ENCODE data around the gene SLC35D2.
"Not testable (repeated sequence)": the region's sequence is repeated elsewhere in the genome, so short reads cannot be mapped to it uniquely, and the experiment has no call there.

SLC35D2 gene

GRCh38 chr9:96399325-96399633 lies 15.8 kb upstream of the SLC35D2 start:
- no peak for DNase-seq

GRCh38 chr9:96398582-96399324 lies 15.2 kb upstream of the SLC35D2 start:
- no peak for DNase-seq

GRCh38 chr9:96395964-96396363 lies 12.5 kb upstream of the SLC35D2 start:
- no peak for DNase-seq

- no peak for DNase-seq
These were observed 11.5 kb upstream of the SLC35D2 start for GRCh38 chr9:96394832-96395496.

GRCh38 chr9:96392263-96392662 lies 8.8 kb upstream of the SLC35D2 start:
- no peak for DNase-seq

- DNase-seq: no peak
These were observed 7.7 kb upstream of the SLC35D2 start for GRCh38 chr9:96391021-96391765.

- no peak for DNase-seq
These were observed 4.6 kb upstream of the SLC35D2 start for GRCh38 chr9:96388144-96388543.

GRCh38 chr9:96386157-96386556 lies 2.6 kb upstream of the SLC35D2 start:
- no peak for DNase-seq

- DNase-seq: no peak
These were observed 709 bp downstream of the SLC35D2 start for GRCh38 chr9:96382839-96383164.

- DNase-seq: no peak
These were observed 1.3 kb downstream of the SLC35D2 start for GRCh38 chr9:96382175-96382574.

- DNase-seq: no peak
These were observed 1.8 kb downstream of the SLC35D2 start for GRCh38 chr9:96381696-96382095.

GRCh38 chr9:96381125-96381524 lies 2.4 kb downstream of the SLC35D2 start:
- DNase-seq: no peak

- no peak for DNase-seq
These were observed 4.0 kb downstream of the SLC35D2 start for GRCh38 chr9:96379461-96379860.

- DNase-seq: no peak
These were observed 5.3 kb downstream of the SLC35D2 start for GRCh38 chr9:96378187-96378586.

GRCh38 chr9:96376891-96377874 lies 6.3 kb downstream of the SLC35D2 start:
- DNase-seq: no peak

- not testable (repeated sequence) for DNase-seq
These were observed 8.0 kb downstream of the SLC35D2 start for GRCh38 chr9:96375507-96375906.

GRCh38 chr9:96367943-96368342 lies 15.6 kb downstream of the SLC35D2 start:
- no peak for DNase-seq

- no peak for DNase-seq
These were observed 20.1 kb downstream of the SLC35D2 start for GRCh38 chr9:96363175-96363967.

GRCh38 chr9:96362119-96362518 lies 21.4 kb downstream of the SLC35D2 start:
- DNase-seq: not testable (repeated sequence)

- no peak for DNase-seq
These were observed 21.8 kb downstream of the SLC35D2 start for GRCh38 chr9:96361668-96362067.

GRCh38 chr9:96360976-96361375 lies 22.5 kb downstream of the SLC35D2 start:
- no peak for DNase-seq

GRCh38 chr9:96360523-96360922 lies 23.0 kb downstream of the SLC35D2 start:
- not testable (repeated sequence) for DNase-seq

Data from stimulated activated CD4-positive, alpha-beta T cell treated with anti-CD3 and anti-CD28 coated beads, Interleukin-4, amount 100 ng/mL, for 1 hour (primary cell).